GM12892 (cell line): Measurements from ENCODE around the gene RNASE13.

Experiments
- POLR2A ChIP-seq: IDR thresholded peaks from 2 replicates; pipeline ENCODE4 v1.6.1; 2011; ENCODE audit warnings: low read depth, low read length, control low read depth
- POLR2AphosphoS5 ChIP-seq: IDR thresholded peaks from 2 replicates; pipeline ENCODE4 v1.6.1; 2011; ENCODE audit warnings: low read depth, low read length, control low read depth

DNA sequence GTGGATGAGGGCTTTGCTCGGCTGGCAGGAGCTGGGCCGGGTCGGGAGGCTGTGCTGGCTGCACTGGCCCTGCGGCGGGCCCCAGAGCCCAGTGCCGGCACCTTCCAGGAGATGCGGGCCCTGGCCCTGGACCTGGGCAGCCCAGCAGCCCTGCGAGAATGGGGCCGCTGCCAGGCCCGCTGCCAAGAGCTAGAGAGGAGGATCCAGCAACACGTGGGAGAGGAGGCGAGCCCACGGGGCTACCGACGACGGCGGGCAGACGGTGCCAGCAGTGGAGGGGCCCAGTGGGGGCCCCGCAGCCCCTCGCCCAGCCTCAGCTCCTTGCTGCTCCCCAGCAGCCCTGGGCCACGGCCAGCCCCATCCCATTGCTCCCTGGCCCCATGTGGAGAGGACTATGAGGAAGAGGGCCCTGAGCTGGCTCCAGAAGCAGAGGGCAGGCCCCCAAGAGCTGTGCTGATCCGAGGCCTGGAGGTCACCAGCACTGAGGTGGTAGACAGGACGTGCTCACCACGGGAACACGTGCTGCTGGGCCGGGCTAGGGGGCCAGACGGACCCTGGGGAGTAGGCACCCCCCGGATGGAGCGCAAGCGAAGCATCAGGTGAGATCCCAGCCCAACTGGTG lies 47.0 kb upstream of the RNASE13 start:
- TF ChIP-seq POLR2AphosphoS5: no peak
- no peak for TF ChIP-seq POLR2A
